ENCODE measurements around the gene SLC9C1.

GRCh38 chr3:112334691-112335433 is 40.8 kb upstream of the SLC9C1 start:
- no peak for TF ChIP-seq RCOR1 (IDR thresholded peaks at IDR 0.05; ENCODE audit: insufficient replicate concordance, low read length)
- TF ChIP-seq, protein P1, sequence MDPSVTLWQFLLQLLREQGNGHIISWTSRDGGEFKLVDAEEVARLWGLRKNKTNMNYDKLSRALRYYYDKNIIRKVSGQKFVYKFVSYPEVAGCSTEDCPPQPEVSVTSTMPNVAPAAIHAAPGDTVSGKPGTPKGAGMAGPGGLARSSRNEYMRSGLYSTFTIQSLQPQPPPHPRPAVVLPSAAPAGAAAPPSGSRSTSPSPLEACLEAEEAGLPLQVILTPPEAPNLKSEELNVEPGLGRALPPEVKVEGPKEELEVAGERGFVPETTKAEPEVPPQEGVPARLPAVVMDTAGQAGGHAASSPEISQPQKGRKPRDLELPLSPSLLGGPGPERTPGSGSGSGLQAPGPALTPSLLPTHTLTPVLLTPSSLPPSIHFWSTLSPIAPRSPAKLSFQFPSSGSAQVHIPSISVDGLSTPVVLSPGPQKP (IDR thresholded peaks at IDR 0.05; ENCODE audit: borderline replicate concordance, low read depth, low read length) = no peak
- TF ChIP-seq CTCF (conservative IDR thresholded peaks at IDR 0.05; ENCODE audit: low read depth, low read length) = no peak
- TF ChIP-seq MAZ (IDR thresholded peaks at IDR 0.05; ENCODE audit: borderline replicate concordance, low read depth, low read length) = no peak

All from IMR-90 (cell line).